NT2/D1 (cell line): ENCODE measurements around the gene AP4M1.

Source experiments
- SUZ12 ChIP-seq: IDR thresholded peaks from 2 replicates; pipeline ENCODE4 v1.6.1; 2011; ENCODE audit not compliant: insufficient read length, insufficient read depth; ENCODE audit errors: extremely low read depth
- YY1 ChIP-seq: IDR thresholded peaks from 2 replicates; pipeline ENCODE4 v1.6.1; 2011; ENCODE audit not compliant: insufficient read length, insufficient read depth
- ZNF274 ChIP-seq: IDR thresholded peaks from 2 replicates; pipeline ENCODE4 v1.6.1; 2011; ENCODE audit warnings: mild to moderate bottlenecking, low read depth, low read length

- no peak for TF ChIP-seq YY1
- TF ChIP-seq ZNF274, result no peak
- no peak for TF ChIP-seq SUZ12
Measured at GRCh38 chr7:100098913-100099312, 2.5 kb upstream of the AP4M1 start.
